ENCODE measurements around the gene CAMTA1.
"Not testable (repeated sequence)": the region's sequence is repeated elsewhere in the genome, so short reads cannot be mapped to it uniquely, and the experiment has no call there.

CAMTA1 gene

GRCh38 chr1:7705048-7705907 is 920.0 kb downstream of the CAMTA1 start:
- no peak for DNase-seq

- DNase-seq = no peak
Measured at GRCh38 chr1:7705908-7706216, 920.6 kb downstream of the CAMTA1 start.

GRCh38 chr1:7707527-7707926 is 922.3 kb downstream of the CAMTA1 start:
- no peak for DNase-seq

- not testable (repeated sequence) for DNase-seq
Measured at GRCh38 chr1:7708065-7708464, 922.8 kb downstream of the CAMTA1 start.

GRCh38 chr1:7710859-7711258 is 925.6 kb downstream of the CAMTA1 start:
- no peak for DNase-seq

GRCh38 chr1:7712731-7713323 is 927.6 kb downstream of the CAMTA1 start:
- no peak for DNase-seq

- no peak for DNase-seq
Measured at GRCh38 chr1:7716506-7716905, 931.3 kb downstream of the CAMTA1 start.

- no peak for DNase-seq
Measured at GRCh38 chr1:7717748-7718368, 932.6 kb downstream of the CAMTA1 start.

- no peak for DNase-seq
Measured at GRCh38 chr1:7719468-7720094, 934.3 kb downstream of the CAMTA1 start.

- no peak for DNase-seq
Measured at GRCh38 chr1:7721940-7722669, 936.9 kb downstream of the CAMTA1 start.

GRCh38 chr1:7722670-7723012 is 937.4 kb downstream of the CAMTA1 start:
- DNase-seq = no peak

- no peak for DNase-seq
Measured at GRCh38 chr1:7726623-7727022, 941.4 kb downstream of the CAMTA1 start.

- DNase-seq = no peak
Measured at GRCh38 chr1:7727809-7728471, 942.7 kb downstream of the CAMTA1 start.

GRCh38 chr1:7729761-7730160 is 944.5 kb downstream of the CAMTA1 start:
- no peak for DNase-seq

- no peak for DNase-seq
Measured at GRCh38 chr1:7732331-7732730, 947.1 kb downstream of the CAMTA1 start.

- DNase-seq = no peak
Measured at GRCh38 chr1:7733276-7733675, 948.0 kb downstream of the CAMTA1 start.

GRCh38 chr1:7738044-7738443 is 952.8 kb downstream of the CAMTA1 start:
- no peak for DNase-seq

- no peak for DNase-seq
Measured at GRCh38 chr1:7743346-7743745, 958.1 kb downstream of the CAMTA1 start.

GRCh38 chr1:7744882-7745281 is 959.6 kb downstream of the CAMTA1 start:
- DNase-seq = no peak

- no peak for DNase-seq
Measured at GRCh38 chr1:7745783-7746182, 960.5 kb downstream of the CAMTA1 start.

- DNase-seq = no peak
Measured at GRCh38 chr1:7747605-7748004, 962.4 kb downstream of the CAMTA1 start.

GRCh38 chr1:7749126-7749525 is 963.9 kb downstream of the CAMTA1 start:
- no peak for DNase-seq

- no peak for DNase-seq
Measured at GRCh38 chr1:7751174-7751573, 965.9 kb downstream of the CAMTA1 start.

Measured in NCI-H1048 (cell line).